RWPE2 (cell line): ENCODE measurements around the gene HDDC3.
A peak's percentile ranks its signal among the peaks of the same experiment; 100 is the strongest.

Experiments used
- ATAC-seq: fragments of 200-7000 bp; cut with Tn5 transposase; 3 replicates; pipeline ENCODE4 v1.9.1; 2021; ENCODE audit warnings: low read depth
- DNase-seq: peaks from one replicate; pipeline ENCODE4 v3.0.0-alpha.2; 2020; ENCODE audit warnings: low spot score
- H3K27ac ChIP-seq: fragments of 450-650 bp; 2 replicates; pipeline ENCODE4 v1.5.1; 2017; ENCODE audit warnings: mild to moderate bottlenecking; ENCODE audit not compliant: poor library complexity, severe bottlenecking
- H3K27me3 ChIP-seq: fragments of 250-450 bp; sonication (Bioruptor Pico); 2 replicates; pipeline ENCODE4 v1.5.1; 2021; ENCODE audit warnings: mild to moderate bottlenecking, moderate library complexity; ENCODE audit not compliant: insufficient read depth, poor library complexity, severe bottlenecking
- H3K36me3 ChIP-seq: fragments of 250-450 bp; sonication (Bioruptor Pico); 2 replicates; pipeline ENCODE4 v1.5.1; 2020; ENCODE audit warnings: low read depth, mild to moderate bottlenecking, moderate library complexity
- H3K4me1 ChIP-seq: fragments of 250-450 bp; sonication (Bioruptor Pico); 2 replicates; pipeline ENCODE4 v1.5.1; 2021; ENCODE audit warnings: mild to moderate bottlenecking, moderate library complexity; ENCODE audit not compliant: insufficient read depth, poor library complexity, severe bottlenecking
- H3K4me3 ChIP-seq: fragments of 250-450 bp; sonication (Bioruptor Pico); 2 replicates; pipeline ENCODE4 v1.5.1; 2021; ENCODE audit warnings: mild to moderate bottlenecking, moderate library complexity; ENCODE audit not compliant: severe bottlenecking
- H3K9me3 ChIP-seq: fragments of 250-450 bp; sonication (Bioruptor Pico); 2 replicates; pipeline ENCODE4 v1.5.1; 2021; ENCODE audit warnings: mild to moderate bottlenecking, moderate library complexity; ENCODE audit not compliant: severe bottlenecking
- TF ChIP-seq, protein P1 (sequence below): fragments of 450-650 bp; IDR thresholded peaks from one replicate; pipeline ENCODE4 v1.5.1; 2017; ENCODE audit warnings: mild to moderate bottlenecking, moderate library complexity; ENCODE audit not compliant: poor library complexity, severe bottlenecking

The HDDC3 gene

DNA sequence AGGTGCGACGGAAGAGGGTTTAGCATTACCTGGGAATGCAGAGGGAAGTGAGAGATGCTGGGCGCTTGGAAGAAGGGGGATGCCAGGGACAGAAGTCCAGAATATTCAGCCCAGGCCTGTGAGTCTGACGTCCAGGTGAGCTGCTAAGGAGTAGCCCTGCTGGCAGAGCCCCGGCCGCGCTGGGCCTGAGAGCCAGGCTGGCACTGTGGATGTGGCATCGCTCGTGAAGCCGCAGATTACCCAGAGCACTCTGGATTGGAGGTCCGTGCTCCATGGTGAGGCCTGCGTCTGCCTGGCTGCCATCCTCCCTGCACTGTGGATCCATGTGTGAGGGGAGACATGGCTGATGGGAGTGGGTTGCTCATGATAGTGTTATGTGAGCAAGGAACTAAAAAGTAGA lies 14.8 kb downstream of the HDDC3 start:
- Histone ChIP-seq H3K4me3 (no peak overlapping the region), H3K27me3 (no peaks in the 10 kb centered on the region), H3K27ac (no peak overlapping the region), H3K36me3 (peaks cover 19% of the 10 kb centered on the region; the same call in 1 of the 2 replicates), H3K4me1 (no peaks in the 10 kb centered on the region), H3K9me3 (no peaks in the 10 kb centered on the region)
- DNase-seq (no peak), ATAC-seq (no peak)
- TF ChIP-seq, protein P1, sequence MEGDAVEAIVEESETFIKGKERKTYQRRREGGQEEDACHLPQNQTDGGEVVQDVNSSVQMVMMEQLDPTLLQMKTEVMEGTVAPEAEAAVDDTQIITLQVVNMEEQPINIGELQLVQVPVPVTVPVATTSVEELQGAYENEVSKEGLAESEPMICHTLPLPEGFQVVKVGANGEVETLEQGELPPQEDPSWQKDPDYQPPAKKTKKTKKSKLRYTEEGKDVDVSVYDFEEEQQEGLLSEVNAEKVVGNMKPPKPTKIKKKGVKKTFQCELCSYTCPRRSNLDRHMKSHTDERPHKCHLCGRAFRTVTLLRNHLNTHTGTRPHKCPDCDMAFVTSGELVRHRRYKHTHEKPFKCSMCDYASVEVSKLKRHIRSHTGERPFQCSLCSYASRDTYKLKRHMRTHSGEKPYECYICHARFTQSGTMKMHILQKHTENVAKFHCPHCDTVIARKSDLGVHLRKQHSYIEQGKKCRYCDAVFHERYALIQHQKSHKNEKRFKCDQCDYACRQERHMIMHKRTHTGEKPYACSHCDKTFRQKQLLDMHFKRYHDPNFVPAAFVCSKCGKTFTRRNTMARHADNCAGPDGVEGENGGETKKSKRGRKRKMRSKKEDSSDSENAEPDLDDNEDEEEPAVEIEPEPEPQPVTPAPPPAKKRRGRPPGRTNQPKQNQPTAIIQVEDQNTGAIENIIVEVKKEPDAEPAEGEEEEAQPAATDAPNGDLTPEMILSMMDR = no peak

DNA sequence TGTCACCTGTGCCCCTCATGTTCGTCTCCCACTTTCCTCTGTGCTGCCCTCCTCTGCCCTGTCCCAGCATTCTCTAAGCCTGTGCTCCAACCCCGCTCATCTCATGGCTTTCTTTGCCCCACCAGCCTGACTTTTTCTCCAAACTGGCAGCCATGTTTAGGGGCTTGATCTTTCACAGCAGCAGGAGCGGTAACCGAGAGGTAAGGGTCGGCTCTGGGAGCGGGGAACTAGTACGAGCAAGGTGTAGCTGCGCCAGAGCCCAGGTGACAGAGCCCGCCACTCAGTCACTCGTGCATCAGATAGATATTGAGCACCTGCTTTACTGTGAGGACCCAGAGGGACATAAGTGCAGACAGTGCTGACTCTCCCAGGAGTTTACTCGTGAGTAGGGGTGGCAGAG lies 15.9 kb downstream of the HDDC3 start:
- Histone ChIP-seq H3K27me3 (no peaks in the 10 kb centered on the region), H3K4me1 (no peaks in the 10 kb centered on the region), H3K27ac (no peak overlapping the region), H3K9me3 (no peaks in the 10 kb centered on the region), H3K36me3 (peaks cover 19% of the 10 kb centered on the region; the same call in 1 of the 2 replicates), H3K4me3 (no peak overlapping the region)
- DNase-seq (no peak), ATAC-seq (no peak)
- TF ChIP-seq, protein P1 = no peak

DNA sequence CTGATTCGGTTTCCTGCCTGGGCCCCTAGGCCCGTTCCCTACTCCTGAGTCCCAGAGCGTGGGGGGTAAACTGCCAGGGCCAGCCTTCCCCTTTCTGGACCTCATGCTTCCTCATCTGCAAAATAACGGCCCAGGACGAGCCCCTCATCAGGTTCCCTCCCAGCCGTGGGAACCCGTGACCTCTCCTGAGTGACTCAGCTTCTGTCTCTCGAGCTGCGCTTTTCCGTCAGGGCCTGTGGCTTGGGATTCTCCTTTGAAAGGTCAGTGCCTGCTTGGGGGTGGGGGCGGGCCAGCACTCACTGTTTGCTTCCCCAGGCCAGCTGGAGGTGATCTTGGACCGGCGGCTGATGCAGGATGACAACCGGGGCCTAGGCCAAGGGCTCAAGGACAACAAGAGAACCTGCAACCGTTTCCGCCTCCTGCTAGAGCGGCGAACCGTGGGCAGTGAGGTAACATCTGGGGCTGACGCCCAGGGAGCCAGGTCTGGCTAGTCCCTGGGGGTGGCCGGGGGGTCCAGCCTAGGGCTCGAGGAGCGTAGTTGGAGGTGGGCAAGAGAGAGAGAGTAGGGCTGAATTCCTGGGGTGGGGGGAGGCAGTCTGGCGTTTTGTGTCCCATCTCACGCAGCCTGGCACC lies 16.4 kb downstream of the HDDC3 start:
- Histone ChIP-seq H3K27me3 (no peaks in the 10 kb centered on the region), H3K4me3 (no peak overlapping the region), H3K9me3 (no peaks in the 10 kb centered on the region), H3K36me3 (peaks cover 22% of the 10 kb centered on the region), H3K27ac (no peak overlapping the region), H3K4me1 (no peaks in the 10 kb centered on the region)
- ATAC-seq = no peak
- TF ChIP-seq, protein P1 = no peak
- DNase-seq = peak; percentile 76

DNA sequence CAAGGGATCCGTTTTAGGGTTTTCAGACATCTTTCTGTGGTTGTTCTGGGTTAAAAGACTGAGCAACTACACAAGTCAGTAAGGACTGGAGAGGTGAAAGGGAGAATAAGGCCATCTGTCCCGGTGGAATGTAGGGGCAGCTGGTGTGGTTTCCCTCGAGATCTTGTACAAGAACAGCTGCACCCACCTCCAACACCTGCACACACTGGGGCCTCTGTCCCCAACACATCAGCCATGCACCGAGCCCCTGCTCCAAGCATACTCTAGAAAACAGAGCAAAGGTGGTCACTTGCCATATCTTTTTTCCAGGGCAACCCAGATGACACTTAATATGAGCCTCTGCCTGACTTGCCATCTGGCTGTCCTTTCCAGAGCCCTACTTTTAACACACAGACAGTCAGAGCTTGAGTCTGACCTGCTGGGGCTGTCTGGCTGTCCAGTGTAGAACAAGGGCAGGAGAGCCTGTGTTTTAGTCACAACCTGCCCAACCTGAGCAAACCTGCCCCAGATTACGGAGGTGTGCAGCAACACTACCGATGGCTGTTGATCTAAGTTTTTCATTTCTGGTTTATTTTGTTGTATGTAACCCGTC lies 17.0 kb downstream of the HDDC3 start:
- H3K4me1 ChIP-seq = no peaks in the 10 kb centered on the region
- ATAC-seq = no peak
- no peak overlapping the region for H3K27ac ChIP-seq
- no peak for DNase-seq
- no peaks in the 10 kb centered on the region for H3K9me3 ChIP-seq
- TF ChIP-seq, protein P1 = no peak
- no peak overlapping the region for H3K4me3 ChIP-seq
- no peaks in the 10 kb centered on the region for H3K27me3 ChIP-seq
- peaks cover 27% of the 10 kb centered on the region for H3K36me3 ChIP-seq

DNA sequence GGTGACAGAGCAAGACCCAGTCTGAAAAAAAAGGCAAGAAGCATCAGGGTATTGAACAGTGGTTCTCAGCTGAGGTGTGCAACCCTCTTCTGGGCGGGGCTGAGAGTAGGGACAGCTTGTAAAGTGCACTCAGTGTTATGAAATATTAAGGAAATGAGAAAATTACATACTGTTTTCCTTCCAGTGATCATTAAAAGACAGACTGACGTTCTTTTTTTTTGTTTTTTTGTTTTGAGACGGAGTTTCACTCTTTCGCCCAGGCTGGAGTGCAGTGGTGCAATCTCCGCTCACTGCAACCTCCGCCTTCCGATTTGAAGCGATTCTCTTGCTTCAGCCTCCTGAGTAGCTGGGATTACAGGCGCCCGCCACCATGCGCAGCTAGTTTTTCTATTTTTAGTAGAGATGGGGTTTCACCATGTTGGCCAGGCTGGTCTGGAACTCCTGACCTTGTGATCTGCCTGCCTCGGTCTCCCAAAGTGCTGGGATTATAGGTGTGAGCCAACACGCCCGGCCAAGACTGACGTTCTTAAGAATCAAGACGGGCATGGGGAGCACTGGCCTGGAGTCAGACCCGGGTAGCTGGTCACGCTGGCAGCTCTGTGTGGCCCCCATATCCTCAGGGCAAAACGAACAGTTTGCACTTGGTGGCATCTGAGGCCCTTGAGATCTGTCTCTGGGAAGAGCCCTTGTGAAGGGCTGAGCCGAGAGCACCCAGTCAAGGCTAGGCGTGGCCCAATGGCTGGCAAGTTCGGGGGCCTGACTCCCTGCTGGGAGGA lies 17.9 kb downstream of the HDDC3 start:
- ATAC-seq = no peak
- peaks cover 22% of the 10 kb centered on the region for H3K36me3 ChIP-seq

More for the DNA sequence above, 17.9 kb downstream of the HDDC3 start:
- H3K4me1 ChIP-seq = no peaks in the 10 kb centered on the region
- DNase-seq = no peak
- H3K27ac ChIP-seq = no peak overlapping the region
- no peaks in the 10 kb centered on the region for H3K27me3 ChIP-seq
- no peak overlapping the region for H3K4me3 ChIP-seq
- no peaks in the 10 kb centered on the region for H3K9me3 ChIP-seq
- TF ChIP-seq, protein P1 = no peak
